HepG2 (cell line): ENCODE measurements around the gene BCDIN3D. TPM values are rescaled to one million over a fixed set of nuclear protein-coding genes. Genes with fewer than 3 reads are reported as not detected.

ENCODE experiments used
- BCL3 ChIP-seq: sonication (generic); formaldehyde crosslinking; IDR thresholded peaks from 2 replicates; pipeline ENCODE4 v1.5.1; 2020; ENCODE audit warnings: mild to moderate bottlenecking, missing genetic modification reagents, moderate library complexity
- CEBPG ChIP-seq: IDR thresholded peaks from 2 replicates; pipeline ENCODE4 v1.6.1; 2016
- FIP1L1 ChIP-seq: fragments of 200-400 bp; formaldehyde crosslinking; IDR thresholded peaks from 2 replicates; pipeline ENCODE4 v1.6.1; 2018; ENCODE audit warnings: low read depth, mild to moderate bottlenecking, low read length, moderate library complexity, borderline replicate concordance; ENCODE audit not compliant: insufficient read depth
- GABPA ChIP-seq, 2 experiments: IDR thresholded peaks; 2 replicates each; pipeline ENCODE4 v1.6.1; 2011 to 2016; ENCODE audit warnings: low read depth in 2 of 2, low read length in 1 of 2, missing biosample characterization in 1 of 2, missing genetic modification characterization in 1 of 2
- HDAC6 ChIP-seq: fragments of 200-600 bp; sonication (generic); IDR thresholded peaks from 2 replicates; pipeline ENCODE4 v1.7.0; 2017; ENCODE audit warnings: mild to moderate bottlenecking, antibody characterized with exemption, low read length, low read depth
- IRF9 ChIP-seq: sonication (generic); formaldehyde crosslinking; IDR thresholded peaks from 2 replicates; pipeline ENCODE4 v1.8.0; 2022; ENCODE audit warnings: missing genetic modification reagents, mild to moderate bottlenecking, borderline replicate concordance
- MLLT10 ChIP-seq: sonication (generic); formaldehyde crosslinking; IDR thresholded peaks from 2 replicates; pipeline ENCODE4 v1.4.0; 2020; ENCODE audit warnings: missing genetic modification reagents
- NR0B2 ChIP-seq: sonication (generic); formaldehyde crosslinking; IDR thresholded peaks from 2 replicates; pipeline ENCODE4 v1.4.0; 2020; ENCODE audit warnings: mild to moderate bottlenecking, missing genetic modification reagents
- NR2C2 ChIP-seq: sonication (generic); formaldehyde crosslinking; IDR thresholded peaks from 2 replicates; pipeline ENCODE4 v1.4.0; 2020; ENCODE audit warnings: missing genetic modification reagents, mild to moderate bottlenecking, moderate library complexity, borderline replicate concordance
- PHF20 ChIP-seq: sonication (generic); formaldehyde crosslinking; IDR thresholded peaks from 2 replicates; pipeline ENCODE4 v1.5.0; 2020; ENCODE audit warnings: mild to moderate bottlenecking, missing genetic modification reagents
- REPIN1 ChIP-seq: sonication (generic); formaldehyde crosslinking; IDR thresholded peaks from 2 replicates; pipeline ENCODE4 v1.8.0; 2022; ENCODE audit warnings: missing genetic modification reagents, low read depth, mild to moderate bottlenecking, borderline replicate concordance
- SAP130 ChIP-seq: IDR thresholded peaks from 2 replicates; pipeline ENCODE4 v1.6.1; 2016; ENCODE audit warnings: low read depth
- ZBTB49 ChIP-seq: sonication (generic); formaldehyde crosslinking; IDR thresholded peaks from 2 replicates; pipeline ENCODE4 v1.4.0; 2020; ENCODE audit warnings: missing genetic modification reagents, borderline replicate concordance
- ZNF142 ChIP-seq: sonication (generic); formaldehyde crosslinking; IDR thresholded peaks from 2 replicates; pipeline ENCODE4 v1.4.0; 2020; ENCODE audit warnings: missing genetic modification reagents
- ZNF547 ChIP-seq: sonication (generic); formaldehyde crosslinking; IDR thresholded peaks from 2 replicates; pipeline ENCODE4 v1.5.1; 2020; ENCODE audit warnings: mild to moderate bottlenecking, missing genetic modification reagents
- ZNF792 ChIP-seq: IDR thresholded peaks from 2 replicates; pipeline ENCODE4 v1.6.1; 2016
- polyA plus RNA-seq, 8 experiments: library from polyadenylated mRNA; depleted of rRNA in 3 of 8; stranded (reverse) in 7 of 8; unstranded in 1 of 8; fragments of >200 nt; fragmentation: Illumina TruSeq in 4 of 8; extraction: Trizol in 4 of 8; gene quantifications; 2 replicates each; pipeline versions ENCODE4 v1.2.1 to v1.2.3, GENCODE V29; 2011 to 2016; ENCODE audit warnings: low read depth in 4 of 8, missing spikeins in 1 of 8, mixed read lengths in 1 of 8; ENCODE audit not compliant: insufficient read depth in 1 of 8
- total RNA-seq, 5 experiments: library from RNA; depleted of rRNA; stranded (reverse); fragments of >200 nt; fragmentation: Illumina TruSeq; extraction: Trizol; gene quantifications; 2 replicates each; pipeline ENCODE4 v1.2.3, GENCODE V29; 2016; ENCODE audit warnings: low read depth in 1 of 5

BCDIN3D gene
- total and polyA plus RNA-seq, 2 of the 13 experiments (the other 11 are each of a cell fraction or from before 2014, with no cell fraction given): 2.2 to 2.5 TPM

- 0 out of 2 replicates have a peak, but pooled peaks have one; percentile 80 for TF ChIP-seq FIP1L1
- peak; percentile 41 for TF ChIP-seq NR0B2 (CRISPR knock-in tag)
- no peak for TF ChIP-seq MLLT10 (CRISPR knock-in tag)
- peak; percentile 13; the same call in 1 of the 2 replicates for TF ChIP-seq ZBTB49 (CRISPR knock-in tag)
- peak; percentile 10; the same call in 1 of the 2 replicates for TF ChIP-seq IRF9 (CRISPR knock-in tag)
- TF ChIP-seq GABPA (IDR thresholded peaks at IDR 0.05; ENCODE audit: low read depth, low read length): peak; percentile 25; the same call in 1 of the 2 replicates
- peak; percentile 81 for TF ChIP-seq GABPA (CRISPR knock-in tag; IDR thresholded peaks at IDR 0.05; ENCODE audit: low read depth)
- peak; percentile 65 for TF ChIP-seq PHF20 (CRISPR knock-in tag)
- peak; percentile 97 for TF ChIP-seq ZNF142 (CRISPR knock-in tag)
- TF ChIP-seq REPIN1 (CRISPR knock-in tag): peak; percentile 47; the same call in 1 of the 2 replicates
- TF ChIP-seq SAP130: peak; percentile 98
- 0 out of 2 replicates have a peak, but pooled peaks have one; percentile 4 for TF ChIP-seq CEBPG (CRISPR knock-in tag)
- peak; percentile 70; the same call in 1 of the 2 replicates for TF ChIP-seq NR2C2
- TF ChIP-seq ZNF547 (CRISPR knock-in tag): peak; percentile 42; the same call in 1 of the 2 replicates
- TF ChIP-seq BCL3: 0 out of 2 replicates have a peak, but pooled peaks have one; percentile 30
- TF ChIP-seq ZNF792 (CRISPR knock-in tag): no peak
- TF ChIP-seq HDAC6: no peak
Observed at GRCh38 chr12:49828133-49829091, 14.5 kb downstream of the BCDIN3D start, which contains the start of gene NCKAP5L (continued).
